Measurements from ENCODE around the gene AMPD1. TPM values are rescaled to one million over a fixed set of nuclear protein-coding genes. Genes with fewer than 3 reads are reported as not detected.
A peak's percentile ranks its signal among the peaks of the same experiment; 100 is the strongest.

Gene AMPD1
- 0.21 TPM for polyA plus RNA-seq (2013, experiment 1 of 2; ENCODE audit: insufficient read length)
- polyA plus RNA-seq (2013, experiment 2 of 2; ENCODE audit: insufficient read length): 0.12 TPM

GRCh38 chr1:114695430-114696058, at the start of gene AMPD1:
Gene AMPD1 (minus strand): TSS chr1:114695546. CDS start chr1:114695471, 75 bp downstream.
- peak; percentile 73 for DNase-seq

GRCh38 chr1:114741963-114742746, 46.8 kb upstream of the AMPD1 start:
- DNase-seq: no peak

GRCh38 chr1:114740331-114740730, 45.0 kb upstream of the AMPD1 start:
- no peak for DNase-seq

- DNase-seq: no peak
Observed at GRCh38 chr1:114737314-114737849, 42.0 kb upstream of the AMPD1 start.

- DNase-seq: no peak
Observed at GRCh38 chr1:114735479-114735878, 40.1 kb upstream of the AMPD1 start.

GRCh38 chr1:114729782-114730181, 34.4 kb upstream of the AMPD1 start:
- DNase-seq: no peak

- DNase-seq: no peak
Observed at GRCh38 chr1:114728553-114728952, 33.2 kb upstream of the AMPD1 start.

GRCh38 chr1:114725230-114725629, 29.9 kb upstream of the AMPD1 start:
- DNase-seq: no peak

GRCh38 chr1:114723915-114724314, 28.6 kb upstream of the AMPD1 start:
- no peak for DNase-seq

- no peak for DNase-seq
Observed at GRCh38 chr1:114723457-114723856, 28.1 kb upstream of the AMPD1 start.

- DNase-seq: no peak
Observed at GRCh38 chr1:114720492-114720891, 25.1 kb upstream of the AMPD1 start.

GRCh38 chr1:114719424-114719787, 24.1 kb upstream of the AMPD1 start:
- no peak for DNase-seq

GRCh38 chr1:114718661-114719423, 23.5 kb upstream of the AMPD1 start:
- DNase-seq: peak; percentile 44

GRCh38 chr1:114716304-114717170, 21.2 kb upstream of the AMPD1 start, which contains the start of gene NRAS:
Gene NRAS (minus strand): TSS chr1:114716771. CDS start chr1:114716160, 611 bp downstream.
- peak; percentile 93 for DNase-seq

- DNase-seq: no peak
Observed at GRCh38 chr1:114715952-114716303, 20.6 kb upstream of the AMPD1 start.

- DNase-seq: no peak
Observed at GRCh38 chr1:114712977-114713376, 17.6 kb upstream of the AMPD1 start.

- no peak for DNase-seq
Observed at GRCh38 chr1:114710360-114710759, 15.0 kb upstream of the AMPD1 start.

GRCh38 chr1:114707604-114708003, 12.3 kb upstream of the AMPD1 start:
- no peak for DNase-seq

- no peak for DNase-seq
Observed at GRCh38 chr1:114703242-114703641, 7.9 kb upstream of the AMPD1 start.

GRCh38 chr1:114702737-114703136, 7.4 kb upstream of the AMPD1 start:
- no peak for DNase-seq

GRCh38 chr1:114701931-114702330, 6.6 kb upstream of the AMPD1 start:
- no peak for DNase-seq

GRCh38 chr1:114700036-114700600, 4.8 kb upstream of the AMPD1 start:
- peak; percentile 45 for DNase-seq
